SK-N-SH (cell line): ENCODE data around the gene IRGC. TPM values are rescaled to one million over a fixed set of nuclear protein-coding genes. Genes with fewer than 3 reads are reported as not detected.

Experiments used
- CTCF ChIA-PET: fragments of 300-600, 350-600 bp; formaldehyde crosslinking; extraction: SDS; loops from one replicate; lab custom pipeline; 2021; lab: Yijun Ruan, JAX
- POLR2A ChIA-PET: fragments of 350-600 bp; sonication (Branson Sonifier 250); formaldehyde crosslinking; extraction: SDS; loops from one replicate; lab custom pipeline; 2020; ENCODE audit warnings: antibody characterized with exemption, inconsistent platforms; lab: Yijun Ruan, JAX
- DNase-seq: peaks from one replicate; pipeline ENCODE4 v3.0.0; 2012
- H2AFZ ChIP-seq: fragments of 200-600 bp; sonication (generic); 2 replicates; pipeline ENCODE4 v1.8.1; 2016; ENCODE audit warnings: antibody characterized with exemption, mild to moderate bottlenecking, low read depth
- H3F3A ChIP-seq: fragments of 200-600 bp; sonication (generic); replicated peaks from 2 replicates; pipeline ENCODE3; 2016; ENCODE audit warnings: antibody characterized with exemption, mild to moderate bottlenecking; ENCODE audit not compliant: insufficient read depth
- H3K27ac ChIP-seq, 2 experiments: fragments of 200-500 bp in 1 of 2; fragments of 200-600 bp in 1 of 2; sonication (Bioruptor generic) in 1 of 2; sonication (generic), shearing (Covaris generic) in 1 of 2; 2 replicates each; pipeline versions ENCODE4 v1.5.1 to v1.6.1; 2014 to 2016; ENCODE audit warnings: low read depth in 2 of 2, inconsistent platforms in 1 of 2, low read length in 1 of 2, mild to moderate bottlenecking in 1 of 2, mixed read lengths in 1 of 2
- H3K27me3 ChIP-seq: fragments of 200-600 bp; sonication (generic), shearing (Covaris generic); 2 replicates; pipeline ENCODE4 v1.6.1; 2016; ENCODE audit warnings: mixed run types; ENCODE audit not compliant: insufficient read depth
- H3K36me3 ChIP-seq, 2 experiments: fragments of 200-500 bp in 1 of 2; fragments of 200-600 bp in 1 of 2; sonication (Bioruptor generic) in 1 of 2; sonication (generic) in 1 of 2; replicated peaks in 1 of 2; 2 replicates each; pipeline versions ENCODE3 to v1.5.1; 2014 to 2016; ENCODE audit warnings: low read length in 1 of 2, mild to moderate bottlenecking in 1 of 2; ENCODE audit not compliant: insufficient read depth in 2 of 2, control insufficient read depth in 1 of 2
- H3K4me1 ChIP-seq, 2 experiments: fragments of 200-500 bp in 1 of 2; fragments of 200-600 bp in 1 of 2; sonication (Bioruptor generic) in 1 of 2; sonication (generic), shearing (Covaris generic) in 1 of 2; 2 replicates each; pipeline versions ENCODE4 v1.5.1 to v1.6.1; 2014 to 2016; ENCODE audit warnings: low read depth in 1 of 2, low read length in 1 of 2, mixed run types in 1 of 2; ENCODE audit not compliant: insufficient read depth in 2 of 2, control insufficient read depth in 1 of 2
- H3K4me2 ChIP-seq: fragments of 200-600 bp; sonication (generic), shearing (Covaris generic); 2 replicates; pipeline ENCODE4 v1.6.1; 2017; ENCODE audit warnings: mixed run types
- H3K4me3 ChIP-seq, 2 experiments: fragments of 200-500 bp in 1 of 2; fragments of 200-600 bp in 1 of 2; sonication (Bioruptor generic) in 1 of 2; sonication (generic), shearing (Covaris generic) in 1 of 2; 2 replicates each; pipeline versions ENCODE4 v1.5.1 to v1.8.1; 2014 to 2016; ENCODE audit warnings: low read depth in 2 of 2, inconsistent platforms in 1 of 2, low read length in 1 of 2, mild to moderate bottlenecking in 1 of 2, mixed read lengths in 1 of 2, moderate library complexity in 1 of 2
- H3K79me2 ChIP-seq: fragments of 200-600 bp; sonication (generic); 2 replicates; pipeline ENCODE4 v1.8.1; 2017; ENCODE audit warnings: mild to moderate bottlenecking; ENCODE audit not compliant: insufficient read depth
- H3K9ac ChIP-seq: fragments of 200-600 bp; sonication (generic); 2 replicates; pipeline ENCODE4 v1.6.1; 2017; ENCODE audit warnings: mixed run types
- H3K9me2 ChIP-seq: fragments of 200-600 bp; sonication (generic); 2 replicates; pipeline ENCODE4 v1.6.1; 2017; ENCODE audit warnings: mixed run types
- H3K9me3 ChIP-seq: fragments of 200-600 bp; sonication (generic); 2 replicates; pipeline ENCODE4 v1.6.1; 2017; ENCODE audit warnings: mixed run types, mild to moderate bottlenecking, moderate library complexity
- H4K20me1 ChIP-seq: fragments of 200-600 bp; sonication (generic); 2 replicates; pipeline ENCODE4 v1.6.1; 2017; ENCODE audit warnings: mild to moderate bottlenecking, mixed run types; ENCODE audit not compliant: insufficient read depth
- GATA2 ChIP-seq: sonication (generic); formaldehyde crosslinking; IDR thresholded peaks from 2 replicates; pipeline ENCODE4 v1.5.0; 2020; ENCODE audit warnings: mild to moderate bottlenecking, missing genetic modification reagents
- NFIC ChIP-seq: IDR thresholded peaks from 2 replicates; pipeline ENCODE4 v1.4.0; 2012; ENCODE audit warnings: borderline replicate concordance
- NRF1 ChIP-seq: IDR thresholded peaks from 2 replicates; pipeline ENCODE4 v1.6.1; 2012; ENCODE audit warnings: low read depth, mild to moderate bottlenecking, low read length
- PBX3 ChIP-seq: IDR thresholded peaks from 2 replicates; pipeline ENCODE4; 2012
- POLR2AphosphoS5 ChIP-seq: IDR thresholded peaks from 2 replicates; pipeline ENCODE4 v1.6.1; 2012; ENCODE audit warnings: low read depth, low read length
- RFX5 ChIP-seq: IDR thresholded peaks from 2 replicates; pipeline ENCODE4 v1.6.1; 2012; ENCODE audit warnings: mild to moderate bottlenecking, improper control_type of control experiment, low read length
- TCF12 ChIP-seq: IDR thresholded peaks from 2 replicates; pipeline ENCODE4 v1.4.0; 2012
- USF1 ChIP-seq: IDR thresholded peaks from 2 replicates; pipeline ENCODE4 v1.4.0; 2012; ENCODE audit warnings: low read depth, borderline replicate concordance
- WGBS: methylation state at CpG from one replicate; pipeline ENCODE4 v1.1.6; 2017; ENCODE audit warnings: low lambda C conversion rate; 5-methylcytosine and 5-hydroxymethylcytosine counted together
- polyA plus RNA-seq, 3 experiments: library from polyadenylated mRNA; depleted of rRNA; stranded (reverse); fragments of >200 nt; gene quantifications; 2 replicates each; pipeline ENCODE4 v1.2.3, GENCODE V29; 2012
- TF ChIP-seq, protein P1 (sequence below): IDR thresholded peaks from 2 replicates; pipeline ENCODE4 v1.6.1; 2012; ENCODE audit warnings: mild to moderate bottlenecking, low read depth, low read length, moderate library complexity
- TF ChIP-seq, protein P2 (sequence below): fragments of 150-350 bp; IDR thresholded peaks from 2 replicates; pipeline ENCODE4 v1.6.1; 2016; ENCODE audit warnings: mild to moderate bottlenecking, low read depth, low read length

Gene IRGC
- polyA plus RNA-seq, 1 of the 3 experiments (the other 2 are of a cell fraction) = not detected

- no peak overlapping the region for H2AFZ ChIP-seq
- no peak for DNase-seq
- peaks cover 15% of the 10 kb centered on the region for H3F3A ChIP-seq
- no peak overlapping the region for H3K4me2 ChIP-seq
- TF ChIP-seq USF1 (no peak), PBX3 (no peak), GATA2 (CRISPR knock-in tag) (no peak), NRF1 (no peak), NFIC (no peak), POLR2AphosphoS5 (no peak), TCF12 (no peak), RFX5 (no peak)
- TF ChIP-seq, protein P1, sequence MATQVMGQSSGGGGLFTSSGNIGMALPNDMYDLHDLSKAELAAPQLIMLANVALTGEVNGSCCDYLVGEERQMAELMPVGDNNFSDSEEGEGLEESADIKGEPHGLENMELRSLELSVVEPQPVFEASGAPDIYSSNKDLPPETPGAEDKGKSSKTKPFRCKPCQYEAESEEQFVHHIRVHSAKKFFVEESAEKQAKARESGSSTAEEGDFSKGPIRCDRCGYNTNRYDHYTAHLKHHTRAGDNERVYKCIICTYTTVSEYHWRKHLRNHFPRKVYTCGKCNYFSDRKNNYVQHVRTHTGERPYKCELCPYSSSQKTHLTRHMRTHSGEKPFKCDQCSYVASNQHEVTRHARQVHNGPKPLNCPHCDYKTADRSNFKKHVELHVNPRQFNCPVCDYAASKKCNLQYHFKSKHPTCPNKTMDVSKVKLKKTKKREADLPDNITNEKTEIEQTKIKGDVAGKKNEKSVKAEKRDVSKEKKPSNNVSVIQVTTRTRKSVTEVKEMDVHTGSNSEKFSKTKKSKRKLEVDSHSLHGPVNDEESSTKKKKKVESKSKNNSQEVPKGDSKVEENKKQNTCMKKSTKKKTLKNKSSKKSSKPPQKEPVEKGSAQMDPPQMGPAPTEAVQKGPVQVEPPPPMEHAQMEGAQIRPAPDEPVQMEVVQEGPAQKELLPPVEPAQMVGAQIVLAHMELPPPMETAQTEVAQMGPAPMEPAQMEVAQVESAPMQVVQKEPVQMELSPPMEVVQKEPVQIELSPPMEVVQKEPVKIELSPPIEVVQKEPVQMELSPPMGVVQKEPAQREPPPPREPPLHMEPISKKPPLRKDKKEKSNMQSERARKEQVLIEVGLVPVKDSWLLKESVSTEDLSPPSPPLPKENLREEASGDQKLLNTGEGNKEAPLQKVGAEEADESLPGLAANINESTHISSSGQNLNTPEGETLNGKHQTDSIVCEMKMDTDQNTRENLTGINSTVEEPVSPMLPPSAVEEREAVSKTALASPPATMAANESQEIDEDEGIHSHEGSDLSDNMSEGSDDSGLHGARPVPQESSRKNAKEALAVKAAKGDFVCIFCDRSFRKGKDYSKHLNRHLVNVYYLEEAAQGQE = no peak
- TF ChIP-seq, protein P2, sequence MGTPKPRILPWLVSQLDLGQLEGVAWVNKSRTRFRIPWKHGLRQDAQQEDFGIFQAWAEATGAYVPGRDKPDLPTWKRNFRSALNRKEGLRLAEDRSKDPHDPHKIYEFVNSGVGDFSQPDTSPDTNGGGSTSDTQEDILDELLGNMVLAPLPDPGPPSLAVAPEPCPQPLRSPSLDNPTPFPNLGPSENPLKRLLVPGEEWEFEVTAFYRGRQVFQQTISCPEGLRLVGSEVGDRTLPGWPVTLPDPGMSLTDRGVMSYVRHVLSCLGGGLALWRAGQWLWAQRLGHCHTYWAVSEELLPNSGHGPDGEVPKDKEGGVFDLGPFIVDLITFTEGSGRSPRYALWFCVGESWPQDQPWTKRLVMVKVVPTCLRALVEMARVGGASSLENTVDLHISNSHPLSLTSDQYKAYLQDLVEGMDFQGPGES = no peak
- no peaks in the 10 kb centered on the region for H3K9me2 ChIP-seq
- H4K20me1 ChIP-seq = no peaks in the 10 kb centered on the region
- 73% methylated on average over 5 of the region's 6 CpGs for WGBS
- H3K79me2 ChIP-seq = no peaks in the 10 kb centered on the region
- no peaks in the 10 kb centered on the region for H3K9me3 ChIP-seq
- H3K27ac ChIP-seq = no peak overlapping the region
- ChIA-PET POLR2A (no interaction called here), CTCF (interaction anchor here (1.6 to 1.8 kb wide), 3 partner anchors 25 to 113 kb away, joined by 3 to 4 read pairs (median 4); no protein-coding TSS in a partner anchor)
- H3K27me3 ChIP-seq = no peaks in the 10 kb centered on the region; the same call in 1 of the 2 replicates
- H3K36me3 ChIP-seq = no peaks in the 10 kb centered on the region
- peaks cover 0 to 8% of the 10 kb centered on the region in 2 experiments; a peak in 1 of 4 replicates for H3K4me1 ChIP-seq
- H3K4me3 ChIP-seq = no peak overlapping the region
- no peak overlapping the region for H3K9ac ChIP-seq
These were observed 19.7 kb upstream of the IRGC start for GRCh38 chr19:43695985-43696704.
